Measurements from ENCODE around the gene PCP2. TPM values are rescaled to one million over a fixed set of nuclear protein-coding genes. Genes with fewer than 3 reads are reported as not detected.

Gene PCP2
- not detected for total RNA-seq
- long read RNA-seq = 0 reads

- intact Hi-C loops (cut with DNase I) = no loop called here
- DNase-seq (ENCODE audit: low spot score) = no peak
These were observed at the start of gene PCP2 for GRCh38 chr19:7633698-7634097. PCP2 (minus strand) TSS chr19:7633719; CDS start chr19:7633457, 262 bp downstream.

DNA sequence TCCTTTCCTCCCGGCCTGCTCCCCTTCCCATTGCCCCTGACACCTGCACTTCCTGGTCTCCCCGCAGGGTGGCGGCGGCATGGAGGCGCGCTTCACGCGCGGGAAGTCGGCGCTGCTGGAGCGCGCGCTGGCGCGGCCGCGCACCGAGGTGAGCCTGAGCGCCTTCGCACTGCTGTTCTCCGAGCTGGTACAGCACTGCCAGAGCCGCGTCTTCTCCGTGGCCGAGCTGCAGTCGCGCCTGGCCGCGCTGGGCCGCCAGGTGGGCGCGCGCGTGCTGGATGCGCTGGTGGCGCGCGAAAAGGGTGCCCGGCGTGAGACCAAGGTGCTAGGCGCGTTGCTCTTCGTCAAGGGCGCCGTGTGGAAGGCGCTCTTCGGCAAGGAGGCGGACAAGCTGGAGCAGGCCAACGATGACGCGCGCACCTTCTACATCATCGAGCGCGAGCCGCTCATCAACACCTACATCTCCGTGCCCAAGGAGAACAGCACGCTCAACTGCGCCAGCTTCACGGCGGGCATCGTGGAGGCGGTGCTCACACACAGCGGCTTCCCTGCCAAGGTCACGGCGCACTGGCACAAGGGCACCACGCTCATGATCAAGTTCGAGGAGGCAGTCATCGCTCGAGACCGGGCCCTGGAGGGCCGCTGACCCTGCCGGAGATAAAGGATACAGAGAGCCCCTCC lies 48.8 kb upstream of the PCP2 start:
- no peak for DNase-seq (ENCODE audit: low spot score)
- intact Hi-C loops (cut with DNase I) = no loop called here

GRCh38 chr19:7681340-7682174 lies 48.0 kb upstream of the PCP2 start:
- DNase-seq (ENCODE audit: low spot score) = peak; percentile 92
- intact Hi-C loops (cut with DNase I) = loop anchor here (2.0 kb wide), 1 partner anchor 29 kb away; no protein-coding TSS in a partner anchor

GRCh38 chr19:7680606-7681339 lies 47.3 kb upstream of the PCP2 start, which contains the start of gene TRAPPC5:
TRAPPC5 (plus strand) TSS chr19:7680833; CDS start chr19:7682254, 1,421 bp downstream.
- DNase-seq (ENCODE audit: low spot score) = peak; percentile 94
- intact Hi-C loops (cut with DNase I) = loop anchor here (2.0 kb wide), 1 partner anchor 28 kb away; no protein-coding TSS in a partner anchor

DNA sequence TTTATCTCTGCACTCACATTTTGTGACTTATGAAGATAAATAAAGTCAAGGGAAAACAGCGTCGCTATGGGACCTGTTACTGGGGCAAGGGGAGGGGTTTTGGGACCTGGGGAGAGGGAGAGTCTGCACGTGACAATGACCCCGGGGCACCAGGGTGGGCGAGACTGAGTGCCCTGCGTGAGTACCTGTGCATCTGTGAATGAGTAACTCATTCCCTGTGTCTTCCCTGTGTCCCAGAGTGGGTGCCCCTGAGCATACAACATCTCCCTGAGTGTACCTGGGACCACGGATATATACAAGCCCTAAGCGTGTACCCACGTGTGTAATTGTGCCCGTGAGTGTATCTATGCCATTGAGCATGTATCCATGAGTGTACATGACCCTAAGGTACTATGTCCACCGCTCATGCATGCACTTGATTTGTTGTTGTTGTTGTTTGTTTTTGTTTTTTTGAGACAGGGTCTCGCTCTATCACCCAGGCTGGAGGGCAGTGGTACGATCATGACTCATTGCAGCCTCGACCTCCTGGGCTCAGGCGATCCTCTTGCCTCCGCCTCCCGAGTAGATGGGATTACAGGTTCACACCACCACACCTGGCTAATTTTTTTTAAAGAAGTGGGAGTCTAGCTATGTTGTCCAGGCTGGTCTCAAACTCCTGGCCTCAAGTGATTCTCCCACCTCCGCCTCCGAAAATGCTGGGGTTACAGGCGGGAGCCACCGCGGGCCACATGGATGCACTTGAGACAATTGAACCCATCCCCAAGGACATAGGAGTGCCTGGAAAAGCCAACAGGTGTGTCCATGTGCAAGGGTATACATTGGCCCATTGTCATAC lies 46.5 kb upstream of the PCP2 start:
- intact Hi-C loops (cut with DNase I) = loop anchor here (2.0 to 5.0 kb wide), 2 partner anchors 27 to 113 kb away; no protein-coding TSS in a partner anchor
- DNase-seq (ENCODE audit: low spot score) = no peak

DNA sequence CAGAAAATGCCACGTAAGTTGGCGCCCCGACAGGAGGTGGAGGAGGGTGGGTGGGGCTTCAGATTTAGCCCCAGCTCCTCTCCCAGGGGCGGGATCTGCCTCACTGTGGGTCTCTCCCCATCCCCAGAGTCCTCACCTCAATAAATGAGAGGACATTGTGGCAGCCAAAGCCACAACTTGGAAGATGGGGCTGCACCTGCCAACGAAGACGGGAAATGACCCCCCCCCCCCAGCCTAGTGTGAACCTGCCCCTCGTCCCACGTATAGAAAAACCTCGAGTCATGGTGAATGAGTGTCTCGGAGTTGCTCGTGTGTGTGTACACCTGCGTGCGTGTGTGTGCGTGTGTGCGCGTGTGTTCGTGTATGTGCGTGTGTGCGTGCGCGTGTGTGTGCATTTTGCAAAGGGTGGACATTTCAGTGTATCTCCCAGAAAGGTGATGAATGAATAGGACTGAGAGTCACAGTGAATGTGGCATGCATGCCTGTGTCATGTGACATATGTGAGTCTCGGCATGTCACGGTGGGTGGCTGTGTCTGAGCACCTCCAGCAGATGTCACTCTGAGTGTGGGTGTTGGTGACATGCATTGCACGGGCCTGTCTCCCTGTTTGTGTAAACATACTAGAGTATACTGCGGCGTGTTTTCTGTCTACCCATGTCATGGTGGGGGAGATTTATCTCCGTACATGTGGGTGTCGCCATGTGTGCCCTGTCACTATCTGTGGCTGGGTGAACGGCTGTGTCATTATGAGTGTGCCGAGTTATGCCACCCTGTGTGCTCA lies 45.6 kb upstream of the PCP2 start:
- intact Hi-C loops (cut with DNase I) = loop anchor here (5.0 kb wide), 1 partner anchor 112 kb away; no protein-coding TSS in a partner anchor
- no peak for DNase-seq (ENCODE audit: low spot score)

DNA sequence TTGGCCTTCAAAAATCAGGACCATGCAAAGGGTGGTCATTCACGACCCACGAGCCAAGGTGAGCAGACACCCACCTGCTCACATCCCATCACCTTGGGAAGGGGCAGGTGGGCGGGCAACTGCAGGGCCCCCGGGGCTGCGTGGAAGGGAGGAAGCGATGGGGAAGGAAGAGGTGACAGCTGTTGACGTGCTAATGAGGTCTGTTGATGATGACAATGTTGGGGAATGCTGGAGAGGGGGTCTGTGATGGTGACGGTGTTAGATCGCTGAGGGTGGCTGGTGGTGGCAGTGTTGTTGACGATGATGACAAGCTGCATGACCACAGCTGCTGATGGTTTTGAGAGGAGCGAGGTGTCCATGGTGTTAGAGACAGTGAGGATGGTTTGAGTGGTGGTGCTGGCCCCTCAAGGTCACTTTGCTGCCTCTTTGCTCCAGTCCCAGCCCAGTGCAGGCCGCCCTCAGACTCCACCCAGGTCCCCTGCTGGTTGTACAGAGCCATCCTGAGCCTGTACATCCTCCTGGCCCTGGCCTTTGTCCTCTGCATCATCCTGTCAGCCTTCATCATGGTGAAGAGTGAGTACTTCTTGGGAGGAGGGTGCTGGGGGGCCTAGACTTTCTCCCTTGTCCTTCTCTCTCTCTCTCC lies 44.3 kb upstream of the PCP2 start:
- intact Hi-C loops (cut with DNase I) = loop anchor here (5.0 kb wide), 1 partner anchor 110 kb away; no protein-coding TSS in a partner anchor
- DNase-seq (ENCODE audit: low spot score) = no peak

DNA sequence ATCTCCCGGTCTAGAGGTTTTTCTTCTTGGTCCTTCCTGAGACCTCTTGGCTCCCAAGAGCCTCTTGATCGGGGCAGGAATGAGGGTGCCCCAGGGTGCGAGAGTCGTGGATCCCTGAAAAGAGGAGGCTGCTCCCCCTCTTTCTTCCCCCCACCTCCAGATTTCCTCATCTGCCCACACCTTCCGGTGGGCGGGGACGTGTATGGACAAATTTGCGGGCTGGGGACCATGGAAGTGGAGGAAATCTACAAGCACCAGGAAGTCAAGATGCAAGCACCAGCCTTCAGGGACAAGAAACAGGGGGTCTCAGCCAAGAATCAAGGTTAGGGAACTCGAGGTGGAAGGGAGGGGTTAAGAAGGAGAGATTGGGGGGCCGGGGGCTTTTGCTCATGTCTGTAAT lies 43.3 kb upstream of the PCP2 start, which contains the start of gene MCEMP1:
Gene MCEMP1 (plus strand): TSS at position 237 of the 400 bp plus-strand sequence. CDS start 31 bp downstream, at position 268.
- intact Hi-C loops (cut with DNase I) = loop anchor here (5.0 kb wide), 1 partner anchor 110 kb away; no protein-coding TSS in a partner anchor
- DNase-seq (ENCODE audit: low spot score) = peak; percentile 87

DNA sequence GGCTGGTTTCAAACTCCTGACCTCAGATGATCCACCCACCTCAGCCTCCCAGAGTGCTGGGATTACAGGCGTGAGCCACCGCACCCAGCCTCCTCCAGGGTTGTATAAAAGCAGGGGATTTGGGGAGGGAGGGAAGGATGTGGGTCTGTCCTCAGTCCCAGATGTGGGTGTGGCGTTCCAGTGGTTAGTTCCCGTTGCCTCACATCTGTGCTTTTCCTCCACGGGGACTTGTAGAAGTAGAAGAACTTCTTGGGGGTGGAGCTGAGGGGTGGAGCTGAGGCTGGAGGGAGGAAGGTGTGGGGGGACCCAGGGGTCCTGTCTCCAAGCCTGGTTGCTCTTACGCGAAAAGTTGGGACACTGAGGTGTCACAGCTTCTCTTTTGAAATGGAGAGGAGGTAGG lies 42.9 kb upstream of the PCP2 start:
- intact Hi-C loops (cut with DNase I) = loop anchor here (5.0 kb wide), 1 partner anchor 109 kb away; no protein-coding TSS in a partner anchor
- DNase-seq (ENCODE audit: low spot score) = no peak

DNA sequence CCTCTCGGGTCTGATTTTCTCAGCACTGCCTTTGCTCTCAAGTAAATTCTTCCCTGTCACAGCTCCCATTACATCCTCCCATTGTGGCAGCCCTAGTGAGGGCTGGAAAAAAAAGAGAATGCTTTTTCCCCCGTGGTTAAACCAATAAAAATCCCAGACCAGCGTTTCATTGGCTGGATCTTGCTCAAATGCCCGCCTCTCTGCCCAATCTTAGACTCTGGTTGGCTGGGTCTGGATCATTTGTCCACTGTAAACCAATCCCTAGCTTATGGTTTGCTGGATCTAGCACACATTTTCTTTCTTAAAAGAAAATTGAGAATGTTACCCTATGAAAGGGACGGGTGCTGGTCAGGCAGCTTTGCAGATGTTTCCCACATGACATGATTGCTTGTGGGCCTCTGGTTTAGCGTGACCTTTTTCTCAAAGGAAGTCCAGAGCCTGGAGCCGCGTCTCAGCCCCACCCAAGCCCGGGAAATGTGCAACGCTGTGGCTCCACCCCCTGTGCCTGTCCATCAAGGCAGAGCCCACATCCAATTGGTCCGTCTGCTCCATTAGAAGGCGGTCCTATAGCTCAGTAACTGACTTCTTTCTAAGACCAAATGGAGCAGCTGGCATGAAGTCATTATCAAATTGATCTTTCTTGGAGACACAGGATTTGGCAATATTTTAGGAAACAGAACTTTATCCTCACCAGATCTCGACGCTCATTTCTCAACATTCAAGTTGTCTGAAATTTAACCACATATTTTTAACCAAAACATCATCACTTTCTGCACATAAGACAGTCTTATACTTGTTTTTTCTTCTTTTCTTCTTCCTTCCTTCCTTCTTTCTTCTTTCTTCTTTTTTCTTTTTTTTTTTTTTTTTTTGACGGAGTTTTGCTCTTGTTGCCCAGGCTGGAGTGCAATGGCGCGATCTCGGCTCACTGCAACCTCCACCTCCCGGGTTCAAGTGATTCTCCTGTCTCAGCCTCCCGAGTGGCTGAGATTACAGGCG lies 40.8 kb upstream of the PCP2 start:
- intact Hi-C loops (cut with DNase I) = loop anchor here (5.0 kb wide), 1 partner anchor 107 kb away; no protein-coding TSS in a partner anchor
- peak; percentile 94 for DNase-seq (ENCODE audit: low spot score)

DNA sequence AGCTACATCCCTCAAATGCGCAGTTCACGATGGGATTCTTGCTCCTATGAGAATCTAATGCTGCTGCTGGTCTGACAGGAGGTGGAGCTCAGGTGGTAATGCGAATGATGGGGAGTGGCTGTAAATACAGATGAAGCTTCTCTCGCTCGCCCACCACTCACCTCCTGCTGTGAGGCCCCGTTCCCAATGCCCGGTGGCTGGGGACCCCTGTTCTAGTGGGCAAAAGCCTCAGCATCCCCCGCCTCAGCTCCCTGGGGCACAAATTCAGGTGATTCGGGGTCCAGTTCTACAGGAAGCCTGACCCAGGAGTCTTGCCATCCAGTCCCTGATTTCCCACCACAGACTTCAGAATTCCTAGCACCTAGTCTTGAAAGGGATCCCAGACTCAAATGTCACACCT lies 39.0 kb upstream of the PCP2 start:
- intact Hi-C loops (cut with DNase I) = no loop called here
- DNase-seq (ENCODE audit: low spot score) = no peak

DNA sequence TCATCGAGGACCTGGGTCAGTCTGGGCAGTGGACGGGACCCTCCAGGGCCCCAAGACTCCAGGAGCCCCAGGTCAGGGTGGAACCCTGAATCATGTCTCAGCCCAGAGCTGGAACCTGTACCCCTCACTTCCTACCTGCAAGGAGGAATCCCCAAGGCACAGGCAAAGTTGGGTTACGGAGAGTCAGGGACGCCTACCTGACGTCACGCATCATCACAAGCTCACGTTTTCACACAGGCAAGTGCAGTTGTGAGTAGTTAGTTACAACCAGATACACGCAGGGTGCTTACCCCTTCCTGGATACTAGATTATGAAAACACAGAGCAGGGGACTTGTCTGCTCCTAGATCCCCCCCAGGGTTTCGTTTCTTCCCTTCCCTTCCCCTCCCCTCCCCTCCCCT lies 37.3 kb upstream of the PCP2 start:
- intact Hi-C loops (cut with DNase I) = no loop called here
- DNase-seq (ENCODE audit: low spot score) = no peak

- intact Hi-C loops (cut with DNase I) = no loop called here
- DNase-seq (ENCODE audit: low spot score) = peak; percentile 82
These were observed 36.7 kb upstream of the PCP2 start for GRCh38 chr19:7670150-7670783.

DNA sequence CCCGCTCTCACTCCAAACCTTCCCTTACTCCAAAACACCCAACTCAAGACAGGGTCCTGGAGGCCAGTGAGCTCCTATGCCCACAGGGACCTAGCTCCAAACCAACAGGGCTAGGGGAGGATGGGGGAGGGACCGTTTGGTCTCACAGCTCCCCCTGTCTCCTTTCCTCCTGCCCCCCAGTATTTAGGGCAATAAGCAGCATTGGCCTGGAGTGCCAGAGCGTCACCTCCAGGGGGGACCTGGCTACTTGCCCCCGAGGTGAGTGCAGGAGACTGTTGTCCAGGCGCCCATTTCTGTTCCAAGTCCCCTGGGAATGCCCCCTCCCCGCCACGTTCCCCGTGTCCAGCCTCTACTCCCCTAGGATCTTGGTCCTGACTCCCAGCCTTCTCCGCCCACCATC lies 36.1 kb upstream of the PCP2 start:
- DNase-seq (ENCODE audit: low spot score) = no peak
- intact Hi-C loops (cut with DNase I) = no loop called here

DNA sequence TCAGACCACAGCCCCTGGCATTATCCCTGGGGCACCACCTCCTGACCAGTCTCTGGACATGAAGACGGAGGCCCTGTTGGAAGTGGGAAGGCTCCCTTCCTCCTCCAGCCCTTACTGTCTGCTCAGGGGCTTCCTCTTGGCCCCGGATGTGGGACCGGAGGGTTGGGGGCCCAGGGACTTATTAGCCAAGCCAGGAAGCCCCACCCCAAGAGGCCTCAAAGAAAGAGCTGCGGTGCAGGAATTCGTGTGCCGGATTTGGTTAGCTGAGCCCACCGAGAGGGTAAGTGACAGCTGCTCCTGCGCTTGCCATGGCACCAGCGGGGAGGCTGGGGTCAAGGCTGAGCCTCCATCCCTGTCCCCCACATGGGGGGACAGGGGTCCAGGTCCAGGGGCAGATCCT lies 35.3 kb upstream of the PCP2 start, which contains the start of gene RETN:
Gene RETN (plus strand): TSS at position 208 of the 400 bp plus-strand sequence. CDS start 278 bp downstream, outside the sequence.
- intact Hi-C loops (cut with DNase I) = no loop called here
- DNase-seq (ENCODE audit: low spot score) = no peak

- DNase-seq (ENCODE audit: low spot score) = no peak
- intact Hi-C loops (cut with DNase I) = no loop called here
These were observed 31.6 kb upstream of the PCP2 start for GRCh38 chr19:7665076-7665475.

Measured in cardiac septum (tissue), 1 donor.